ENCODE data around the gene SLC39A13. TPM values are rescaled to one million over a fixed set of nuclear protein-coding genes. Genes with fewer than 3 reads are reported as not detected.

SLC39A13 gene
- 10 to 100 TPM; 10.9 to 11.4 TPM for total RNA-seq

DNA sequence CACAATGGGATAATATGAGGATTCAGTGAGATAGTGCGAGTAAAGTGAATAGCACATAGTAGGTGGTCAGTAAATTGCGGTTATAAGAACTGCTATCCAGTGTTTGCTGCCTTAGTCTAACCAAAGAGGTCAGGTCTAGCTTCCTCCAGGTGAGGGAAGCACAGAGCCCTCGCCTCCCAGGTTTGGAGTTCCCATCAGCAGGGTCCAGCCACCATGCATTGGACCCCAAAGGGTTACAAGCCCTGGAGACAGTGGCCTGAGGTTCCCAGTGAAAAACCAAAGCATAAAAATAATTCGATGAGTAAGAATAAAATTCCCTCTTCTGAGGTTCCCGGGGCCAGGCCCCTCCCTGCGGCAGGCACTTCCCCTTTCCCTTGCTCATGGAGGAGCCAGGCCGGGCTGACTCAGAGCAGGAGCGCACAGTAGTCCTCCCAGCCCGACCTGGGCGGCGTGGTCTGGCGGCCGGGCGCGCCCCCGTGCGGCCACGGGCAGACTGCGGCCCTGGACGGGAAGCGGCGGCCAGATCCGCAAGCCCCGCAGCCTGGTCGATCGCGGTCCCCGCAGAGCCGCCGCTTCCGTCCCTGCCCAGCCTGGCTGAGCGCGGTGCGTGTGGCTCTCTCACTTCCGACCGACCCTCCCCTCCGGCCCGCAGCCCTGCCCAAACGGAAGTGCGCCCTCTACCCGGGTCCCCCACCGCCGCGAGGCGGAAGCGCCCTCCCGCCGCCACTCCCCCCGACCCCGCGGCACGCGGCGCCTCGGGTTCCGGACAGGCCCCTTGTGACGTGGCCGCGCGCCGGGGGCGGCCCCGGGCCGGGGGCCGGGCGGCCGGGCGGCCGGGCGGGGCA lies at the start of gene SLC39A13:
Gene SLC39A13 (plus strand): TSS at position 845 of the 845 bp plus-strand sequence. CDS start 1,505 bp downstream, outside the sequence.
- H3K36me3 Mint-ChIP-seq, result no peaks in the 10 kb centered on the region
- peak within 1 kb of the TSS; percentile 94 for H3K27ac Mint-ChIP-seq
- peaks cover 22% of the 10 kb centered on the region for H3K4me1 Mint-ChIP-seq
- no peaks in the 10 kb centered on the region for H3K27me3 Mint-ChIP-seq
- H3K9me3 Mint-ChIP-seq, result no peaks in the 10 kb centered on the region
- H3K4me3 Mint-ChIP-seq, result peak within 1 kb of the TSS; percentile 97
- DNase-seq, result peak; percentile 96

DNA sequence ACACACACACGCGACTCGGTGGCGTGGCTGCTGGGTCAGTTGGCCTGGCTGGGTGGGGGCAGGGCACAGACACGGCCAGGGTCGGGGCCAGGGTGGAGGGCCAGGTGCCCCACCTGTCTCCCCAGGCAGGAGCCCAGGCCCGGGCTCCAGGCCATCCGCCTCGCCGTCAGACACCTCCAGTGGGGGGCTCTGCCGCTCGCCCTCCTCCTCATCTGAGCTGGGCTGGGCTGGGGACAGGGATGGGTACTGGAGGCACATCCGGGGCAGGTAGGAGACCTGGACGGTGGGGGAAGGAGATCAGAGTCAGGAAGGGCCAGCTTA lies 49.7 kb upstream of the SLC39A13 start:
- no peak for DNase-seq
- Mint-ChIP-seq H3K4me1 (peaks cover 5% of the 10 kb centered on the region), H3K36me3 (no peaks in the 10 kb centered on the region), H3K27ac (no peak overlapping the region), H3K27me3 (no peaks in the 10 kb centered on the region), H3K9me3 (no peaks in the 10 kb centered on the region), H3K4me3 (no peak overlapping the region)

GRCh38 chr11:47359162-47359561 lies 49.2 kb upstream of the SLC39A13 start:
- no peak for DNase-seq
- Mint-ChIP-seq H3K9me3 (no peaks in the 10 kb centered on the region), H3K4me1 (peaks cover 5% of the 10 kb centered on the region), H3K36me3 (no peaks in the 10 kb centered on the region), H3K27ac (peak overlapping the region; percentile 34), H3K27me3 (no peaks in the 10 kb centered on the region), H3K4me3 (no peak overlapping the region)

DNA sequence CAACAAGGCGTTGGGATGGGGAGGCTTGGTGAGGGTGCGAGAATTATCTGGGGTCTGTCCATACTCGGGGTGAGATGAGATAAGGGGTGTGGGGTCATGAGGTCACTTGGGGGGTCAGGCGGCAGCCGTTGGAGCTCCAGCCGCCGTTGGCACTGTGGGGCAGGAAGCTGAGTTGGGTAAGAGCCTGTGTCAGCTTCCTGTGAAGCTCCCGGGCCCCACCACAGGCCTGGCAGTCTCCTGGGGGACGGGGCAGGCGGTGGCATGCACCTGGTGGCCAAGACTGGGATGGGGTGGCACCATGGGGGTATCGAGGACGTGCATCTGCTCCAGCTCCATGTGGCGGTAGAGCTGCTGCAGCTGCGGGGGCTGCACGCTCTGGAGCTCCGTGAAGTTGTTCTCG lies 48.8 kb upstream of the SLC39A13 start:
- Mint-ChIP-seq H3K27ac (no peak overlapping the region), H3K36me3 (no peaks in the 10 kb centered on the region), H3K27me3 (no peaks in the 10 kb centered on the region), H3K4me1 (peaks cover 5% of the 10 kb centered on the region), H3K4me3 (no peak overlapping the region), H3K9me3 (no peaks in the 10 kb centered on the region)
- no peak for DNase-seq

- peaks cover 5% of the 10 kb centered on the region for H3K4me1 Mint-ChIP-seq
- H3K9me3 Mint-ChIP-seq, result no peaks in the 10 kb centered on the region
- H3K27ac Mint-ChIP-seq, result no peak overlapping the region
- H3K27me3 Mint-ChIP-seq, result no peaks in the 10 kb centered on the region
- no peak for DNase-seq
- H3K36me3 Mint-ChIP-seq, result no peaks in the 10 kb centered on the region
- no peak overlapping the region for H3K4me3 Mint-ChIP-seq
Measured at GRCh38 chr11:47360341-47360740, 48.0 kb upstream of the SLC39A13 start.

DNA sequence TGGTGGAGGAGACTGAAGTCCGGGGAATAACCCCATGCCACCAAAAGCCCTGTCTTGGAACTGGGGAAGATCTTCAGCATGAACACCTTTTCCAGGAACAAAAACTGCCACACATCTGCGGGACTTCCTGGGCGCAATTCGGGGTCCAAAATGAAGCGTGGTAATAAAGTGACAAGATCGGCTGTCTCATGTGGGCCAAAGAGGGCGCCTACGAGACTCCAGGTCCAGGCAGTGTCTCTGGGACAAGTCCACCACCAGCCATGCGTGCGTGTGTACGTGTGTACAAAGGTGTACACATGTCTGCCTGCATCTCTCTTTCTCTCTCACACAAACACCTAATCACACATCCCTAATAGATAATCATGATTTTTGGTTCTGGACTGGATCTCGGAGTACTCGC lies 47.0 kb upstream of the SLC39A13 start:
- H3K27ac Mint-ChIP-seq, result no peak overlapping the region
- H3K4me3 Mint-ChIP-seq, result no peak overlapping the region
- H3K9me3 Mint-ChIP-seq, result no peaks in the 10 kb centered on the region
- no peaks in the 10 kb centered on the region for H3K27me3 Mint-ChIP-seq
- H3K36me3 Mint-ChIP-seq, result no peaks in the 10 kb centered on the region
- no peak for DNase-seq
- peaks cover 5% of the 10 kb centered on the region for H3K4me1 Mint-ChIP-seq

DNA sequence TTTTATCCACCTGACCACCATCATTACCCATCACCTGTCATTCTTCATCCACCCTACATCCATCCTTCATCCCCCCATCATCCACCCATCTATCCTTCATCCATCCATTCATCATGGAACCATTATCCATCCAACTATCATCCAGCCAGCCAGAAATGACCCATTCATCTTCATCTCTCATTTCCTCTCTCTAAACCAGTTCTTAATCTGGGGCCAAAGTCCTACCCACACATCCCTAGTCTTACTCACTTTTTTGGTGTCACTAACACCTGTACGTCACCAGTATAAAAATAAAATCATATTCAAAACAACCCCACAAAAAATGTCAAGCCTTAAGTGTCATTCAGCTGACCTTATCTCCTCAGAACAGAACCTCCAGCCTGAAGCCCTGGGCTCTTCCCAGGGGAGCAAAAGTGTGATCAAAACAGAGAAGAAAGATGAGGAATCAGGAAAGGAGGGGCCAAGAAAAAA lies 42.3 kb upstream of the SLC39A13 start:
- Mint-ChIP-seq H3K4me1 (peaks cover 12% of the 10 kb centered on the region), H3K27me3 (no peaks in the 10 kb centered on the region), H3K9me3 (no peaks in the 10 kb centered on the region), H3K36me3 (no peaks in the 10 kb centered on the region), H3K27ac (no peak overlapping the region), H3K4me3 (no peak overlapping the region)
- DNase-seq, result no peak

DNA sequence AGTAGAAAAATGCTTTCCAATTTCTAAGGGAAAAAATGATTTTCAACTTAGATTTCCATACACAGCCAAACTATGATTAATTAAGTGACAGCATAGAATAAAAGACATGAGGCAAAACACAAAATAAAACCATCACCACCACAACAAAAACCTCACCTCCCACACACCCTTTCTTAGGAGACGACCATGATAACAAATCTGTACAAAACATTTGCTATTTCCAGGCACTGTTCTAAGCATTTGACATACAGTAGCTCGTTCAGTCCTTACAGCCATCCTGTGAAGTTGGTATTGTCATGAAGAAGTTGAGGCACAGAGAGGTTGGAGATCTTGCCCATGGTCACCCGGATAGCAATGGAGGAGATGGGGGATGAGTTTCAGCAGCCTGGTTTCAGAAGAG lies 38.7 kb upstream of the SLC39A13 start:
- Mint-ChIP-seq H3K36me3 (no peaks in the 10 kb centered on the region), H3K27me3 (no peaks in the 10 kb centered on the region), H3K27ac (peak overlapping the region; percentile 17), H3K4me1 (peaks cover 16% of the 10 kb centered on the region), H3K4me3 (no peak overlapping the region), H3K9me3 (no peaks in the 10 kb centered on the region)
- no peak for DNase-seq

GRCh38 chr11:47372422-47372821 lies 36.0 kb upstream of the SLC39A13 start:
- no peak for DNase-seq
- Mint-ChIP-seq H3K9me3 (no peaks in the 10 kb centered on the region), H3K27me3 (no peaks in the 10 kb centered on the region), H3K27ac (no peak overlapping the region), H3K4me1 (peaks cover 17% of the 10 kb centered on the region), H3K4me3 (no peak overlapping the region), H3K36me3 (no peaks in the 10 kb centered on the region)

DNA sequence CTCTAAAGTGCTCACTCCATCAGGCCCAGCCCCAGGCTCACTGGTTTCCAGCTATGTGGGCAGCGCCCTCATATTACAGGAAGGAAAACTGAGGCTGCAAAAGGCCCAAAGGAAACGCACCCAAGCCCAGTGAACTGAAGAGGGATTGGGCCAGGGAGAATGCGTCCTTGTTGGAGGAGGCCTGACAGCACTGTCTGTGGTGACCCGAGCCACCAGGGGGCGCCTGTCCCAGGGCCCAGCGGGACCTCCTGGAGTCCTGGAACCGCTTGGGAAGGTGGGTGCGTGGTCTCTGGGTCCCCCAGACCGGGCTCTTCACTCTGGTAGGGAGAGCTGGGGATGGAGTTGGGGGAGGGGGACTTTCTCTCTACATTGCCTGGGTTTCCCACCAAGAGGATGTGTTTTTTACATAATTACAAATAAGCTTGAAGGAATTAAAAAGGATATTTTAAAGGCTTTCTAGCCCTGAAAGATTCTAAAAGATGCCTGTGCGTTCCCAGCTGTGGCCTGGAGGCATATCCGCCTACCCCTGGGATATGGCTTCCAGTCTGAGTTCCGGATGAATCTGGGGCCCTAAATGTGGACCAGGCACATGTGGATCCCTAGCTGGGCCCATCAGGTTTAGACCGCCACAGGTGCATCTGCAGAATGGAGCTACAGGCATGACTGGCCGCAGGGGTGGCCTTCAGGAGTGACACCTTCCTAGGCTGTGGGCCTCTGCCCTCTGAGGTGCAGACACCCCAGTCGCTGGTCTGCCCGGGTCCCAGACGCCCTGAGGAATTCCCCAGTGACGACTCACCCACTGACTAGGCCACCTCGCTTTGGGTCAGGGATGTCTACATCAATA lies 34.3 kb upstream of the SLC39A13 start:
- H3K27me3 Mint-ChIP-seq, result no peaks in the 10 kb centered on the region
- peak; percentile 84 for DNase-seq
- no peaks in the 10 kb centered on the region for H3K36me3 Mint-ChIP-seq
- H3K27ac Mint-ChIP-seq, result no peak overlapping the region
- H3K4me3 Mint-ChIP-seq, result no peak overlapping the region
- no peaks in the 10 kb centered on the region for H3K9me3 Mint-ChIP-seq
- peaks cover 18% of the 10 kb centered on the region for H3K4me1 Mint-ChIP-seq

GRCh38 chr11:47374720-47375019 lies 33.7 kb upstream of the SLC39A13 start:
- Mint-ChIP-seq H3K27ac (no peak overlapping the region), H3K9me3 (no peaks in the 10 kb centered on the region), H3K4me1 (peaks cover 12% of the 10 kb centered on the region), H3K36me3 (no peaks in the 10 kb centered on the region), H3K27me3 (no peaks in the 10 kb centered on the region), H3K4me3 (no peak overlapping the region)
- no peak for DNase-seq

GRCh38 chr11:47375020-47375419 lies 33.4 kb upstream of the SLC39A13 start:
- Mint-ChIP-seq H3K4me1 (peaks cover 9% of the 10 kb centered on the region), H3K4me3 (no peak overlapping the region), H3K27me3 (no peaks in the 10 kb centered on the region), H3K36me3 (no peaks in the 10 kb centered on the region), H3K27ac (no peak overlapping the region), H3K9me3 (no peaks in the 10 kb centered on the region)
- DNase-seq, result no peak

DNA sequence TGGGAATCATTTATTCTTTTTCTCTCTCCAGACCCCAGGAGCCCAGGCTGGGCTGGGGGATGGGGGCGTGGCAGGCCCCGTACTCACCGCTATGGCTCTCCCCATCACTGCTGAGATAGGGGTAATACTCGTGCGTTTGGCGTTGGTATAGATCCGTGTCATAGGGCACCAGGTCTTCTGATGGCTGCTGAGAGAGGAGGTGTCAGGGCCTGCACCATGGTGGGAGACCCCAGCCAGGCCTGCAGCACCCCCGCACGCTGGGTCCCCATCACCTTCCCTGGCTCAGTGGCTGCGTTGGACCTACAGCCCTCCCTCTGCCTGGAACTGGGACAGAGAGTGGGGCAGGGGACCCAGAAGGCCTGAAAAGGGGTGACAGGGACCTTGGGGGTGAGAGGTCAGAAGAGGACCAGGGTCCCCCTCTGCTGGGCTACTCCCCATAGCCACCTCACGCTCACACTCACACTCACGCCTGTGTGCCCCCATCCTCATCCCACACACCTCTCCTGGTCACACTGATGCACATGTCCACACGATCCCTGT lies 32.8 kb upstream of the SLC39A13 start:
- peaks cover 8% of the 10 kb centered on the region for H3K4me1 Mint-ChIP-seq
- H3K9me3 Mint-ChIP-seq, result no peaks in the 10 kb centered on the region
- no peak overlapping the region for H3K4me3 Mint-ChIP-seq
- no peaks in the 10 kb centered on the region for H3K36me3 Mint-ChIP-seq
- no peak for DNase-seq
- H3K27ac Mint-ChIP-seq, result no peak overlapping the region
- H3K27me3 Mint-ChIP-seq, result no peaks in the 10 kb centered on the region

- no peaks in the 10 kb centered on the region for H3K9me3 Mint-ChIP-seq
- H3K36me3 Mint-ChIP-seq, result no peaks in the 10 kb centered on the region
- no peak overlapping the region for H3K27ac Mint-ChIP-seq
- peaks cover 8% of the 10 kb centered on the region for H3K4me1 Mint-ChIP-seq
- no peak for DNase-seq
- H3K27me3 Mint-ChIP-seq, result no peaks in the 10 kb centered on the region
- H3K4me3 Mint-ChIP-seq, result peak overlapping the region; percentile 11
Measured at GRCh38 chr11:47376107-47376524, 32.3 kb upstream of the SLC39A13 start.

DNA sequence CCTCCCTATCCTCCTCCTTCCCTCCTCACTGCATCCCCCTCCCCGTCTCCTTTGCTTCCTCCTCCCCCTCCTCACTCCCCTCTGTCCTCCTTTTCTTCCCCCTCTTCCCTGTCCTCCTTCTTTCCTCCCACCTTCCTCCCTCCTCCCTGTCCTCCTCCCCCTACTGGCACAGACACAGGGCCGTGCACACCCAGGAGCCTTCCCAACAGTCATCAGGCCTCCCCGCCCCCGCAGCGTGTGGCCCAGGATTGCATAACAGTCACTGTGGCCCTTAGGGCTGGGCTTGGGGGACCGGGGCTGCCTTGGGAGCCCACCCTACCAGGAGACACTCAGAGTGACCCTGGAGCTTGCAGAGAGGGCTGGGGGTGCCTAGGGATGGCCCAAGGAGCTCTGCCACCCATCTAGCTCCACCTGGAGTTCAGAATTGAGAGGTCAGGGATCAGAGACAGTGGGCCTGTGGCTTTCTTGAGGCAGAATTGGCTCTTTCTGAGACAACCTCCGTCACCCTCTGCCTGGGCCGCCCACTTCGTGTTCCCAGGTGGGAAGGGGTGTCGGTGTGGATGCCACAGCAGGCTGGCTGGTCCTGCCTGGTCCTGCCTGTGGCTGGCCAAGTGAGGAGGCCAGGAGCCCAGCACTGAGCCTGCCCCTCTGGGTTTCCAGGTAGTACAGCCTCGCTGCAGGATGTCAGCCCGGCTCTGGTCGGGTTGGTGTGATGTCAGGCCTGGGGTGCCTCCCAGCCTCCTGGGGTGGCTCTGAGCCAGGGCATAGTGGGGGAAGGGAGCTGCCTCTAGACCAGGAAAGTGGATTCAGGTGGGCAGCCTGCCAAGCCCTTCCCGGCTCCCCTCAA lies 31.6 kb upstream of the SLC39A13 start:
- Mint-ChIP-seq H3K4me1 (peaks cover 8% of the 10 kb centered on the region), H3K4me3 (no peak overlapping the region), H3K27ac (no peak overlapping the region), H3K27me3 (no peaks in the 10 kb centered on the region), H3K36me3 (no peaks in the 10 kb centered on the region), H3K9me3 (no peaks in the 10 kb centered on the region)
- no peak for DNase-seq

All from activated naive CD8-positive, alpha-beta T cell treated with anti-CD3 and anti-CD28 coated beads for 36 hours (primary cell).